Measurements from ENCODE around the gene CALN1. TPM values are rescaled to one million over a fixed set of nuclear protein-coding genes. Genes with fewer than 3 reads are reported as not detected.

CALN1 gene
- total and polyA plus RNA-seq, 7 donors, result 0.01 to 0.06 (median 0.02) TPM; not detected in 2

- Histone ChIP-seq H3K27me3 (ENCODE audit: insufficient read depth in 3 of 3, low read length in 2 of 3) (peaks cover 0 to 5% (median 0%) of the 10 kb centered on the region in 3 donors), H3K27ac (no peak overlapping the region), H3K4me1 (no peaks in the 10 kb centered on the region), H3K36me3 (ENCODE audit: insufficient read depth in 1 of 2, low read depth in 1 of 2) (no peaks in the 10 kb centered on the region), H3K9me3 (peaks cover 2% of the 10 kb centered on the region), H3K4me3 (no peak overlapping the region)
- WGBS, 3 donors, result 53 to 58% (median 55%) methylated on average over 3 of the region's 3 CpGs
- DNase-seq (no peak), ATAC-seq (no peak)
- TF ChIP-seq, protein P1, sequence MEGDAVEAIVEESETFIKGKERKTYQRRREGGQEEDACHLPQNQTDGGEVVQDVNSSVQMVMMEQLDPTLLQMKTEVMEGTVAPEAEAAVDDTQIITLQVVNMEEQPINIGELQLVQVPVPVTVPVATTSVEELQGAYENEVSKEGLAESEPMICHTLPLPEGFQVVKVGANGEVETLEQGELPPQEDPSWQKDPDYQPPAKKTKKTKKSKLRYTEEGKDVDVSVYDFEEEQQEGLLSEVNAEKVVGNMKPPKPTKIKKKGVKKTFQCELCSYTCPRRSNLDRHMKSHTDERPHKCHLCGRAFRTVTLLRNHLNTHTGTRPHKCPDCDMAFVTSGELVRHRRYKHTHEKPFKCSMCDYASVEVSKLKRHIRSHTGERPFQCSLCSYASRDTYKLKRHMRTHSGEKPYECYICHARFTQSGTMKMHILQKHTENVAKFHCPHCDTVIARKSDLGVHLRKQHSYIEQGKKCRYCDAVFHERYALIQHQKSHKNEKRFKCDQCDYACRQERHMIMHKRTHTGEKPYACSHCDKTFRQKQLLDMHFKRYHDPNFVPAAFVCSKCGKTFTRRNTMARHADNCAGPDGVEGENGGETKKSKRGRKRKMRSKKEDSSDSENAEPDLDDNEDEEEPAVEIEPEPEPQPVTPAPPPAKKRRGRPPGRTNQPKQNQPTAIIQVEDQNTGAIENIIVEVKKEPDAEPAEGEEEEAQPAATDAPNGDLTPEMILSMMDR (IDR thresholded peaks at IDR 0.05), result no peak
- intact Hi-C loops (cut with DNase I), result no loop called here
Measured at GRCh38 chr7:72267291-72267800, 144.8 kb downstream of the CALN1 start.

DNA sequence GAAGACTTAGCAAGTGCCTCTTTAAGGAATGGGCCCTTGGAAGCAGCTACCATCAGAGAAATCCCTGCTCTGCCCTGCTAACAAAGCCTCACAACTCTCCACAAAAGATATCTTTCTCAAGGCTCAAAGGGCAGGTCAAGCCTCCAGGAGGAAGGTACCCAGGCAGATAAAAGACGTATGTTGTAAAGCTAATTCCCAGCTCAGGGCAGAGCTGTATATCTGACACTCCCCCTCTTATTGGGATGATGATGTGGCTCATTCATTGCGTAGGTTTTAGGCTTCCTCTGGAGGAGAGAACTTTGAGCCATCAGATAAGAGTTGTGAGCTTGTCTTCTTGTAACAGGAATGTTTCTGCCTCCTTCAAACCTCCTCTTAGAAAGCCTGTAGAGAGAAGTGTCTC lies 145.4 kb downstream of the CALN1 start:
- Histone ChIP-seq H3K4me3 (no peak overlapping the region), H3K4me1 (no peaks in the 10 kb centered on the region), H3K27ac (no peak overlapping the region), H3K9me3 (peaks cover 2% of the 10 kb centered on the region), H3K27me3 (ENCODE audit: insufficient read depth in 3 of 3, low read length in 2 of 3) (peaks cover 0 to 5% (median 0%) of the 10 kb centered on the region in 3 donors), H3K36me3 (ENCODE audit: insufficient read depth in 1 of 2, low read depth in 1 of 2) (no peaks in the 10 kb centered on the region)
- no peak for ATAC-seq
- DNase-seq, result no peak
- intact Hi-C loops (cut with DNase I), result no loop called here
- 44 to 61% (median 58%) methylated on average over 2 of the region's 2 CpGs for WGBS, 3 donors
- TF ChIP-seq, protein P1 (IDR thresholded peaks at IDR 0.05), result no peak

- 53 to 68% (median 56%) methylated on average over 7 of the region's 7 CpGs for WGBS, 3 donors
- DNase-seq, result no peak
- Histone ChIP-seq H3K4me3 (no peak overlapping the region), H3K27ac (no peak overlapping the region), H3K27me3 (ENCODE audit: insufficient read depth in 3 of 3, low read length in 2 of 3) (peaks cover 0 to 6% (median 0%) of the 10 kb centered on the region in 3 donors), H3K9me3 (peaks cover 2% of the 10 kb centered on the region), H3K4me1 (no peaks in the 10 kb centered on the region), H3K36me3 (ENCODE audit: insufficient read depth in 1 of 2, low read depth in 1 of 2) (no peaks in the 10 kb centered on the region)
- intact Hi-C loops (cut with DNase I), result no loop called here
- TF ChIP-seq, protein P1 (IDR thresholded peaks at IDR 0.05), result no peak
- ATAC-seq, result no peak
Measured at GRCh38 chr7:72265071-72265904, 146.8 kb downstream of the CALN1 start.

GRCh38 chr7:72260406-72260805 lies 151.7 kb downstream of the CALN1 start:
- WGBS, 3 donors, result 44 to 47% (median 45%) methylated on average over 3 of the region's 3 CpGs
- Histone ChIP-seq H3K27me3 (ENCODE audit: insufficient read depth in 3 of 3, low read length in 2 of 3) (peaks cover 0 to 6% (median 0%) of the 10 kb centered on the region in 3 donors), H3K9me3 (no peaks in the 10 kb centered on the region), H3K36me3 (ENCODE audit: insufficient read depth in 1 of 2, low read depth in 1 of 2) (no peaks in the 10 kb centered on the region), H3K4me3 (no peak overlapping the region), H3K27ac (no peak overlapping the region), H3K4me1 (no peaks in the 10 kb centered on the region)
- DNase-seq, result no peak
- intact Hi-C loops (cut with DNase I), result no loop called here
- TF ChIP-seq, protein P1 (IDR thresholded peaks at IDR 0.05), result no peak
- no peak for ATAC-seq

Data from psoas muscle (tissue), 8 donors.